Stromal cell of bone marrow (primary cell): ENCODE measurements around the gene GAB4.

Experiments used
- DNase-seq: peaks from one replicate; pipeline ENCODE4 v3.0.0-alpha.2; 2012; ENCODE audit warnings: low read depth

Gene GAB4

GRCh38 chr22:16988257-16988656, 19.8 kb downstream of the GAB4 start:
- no peak for DNase-seq

DNA sequence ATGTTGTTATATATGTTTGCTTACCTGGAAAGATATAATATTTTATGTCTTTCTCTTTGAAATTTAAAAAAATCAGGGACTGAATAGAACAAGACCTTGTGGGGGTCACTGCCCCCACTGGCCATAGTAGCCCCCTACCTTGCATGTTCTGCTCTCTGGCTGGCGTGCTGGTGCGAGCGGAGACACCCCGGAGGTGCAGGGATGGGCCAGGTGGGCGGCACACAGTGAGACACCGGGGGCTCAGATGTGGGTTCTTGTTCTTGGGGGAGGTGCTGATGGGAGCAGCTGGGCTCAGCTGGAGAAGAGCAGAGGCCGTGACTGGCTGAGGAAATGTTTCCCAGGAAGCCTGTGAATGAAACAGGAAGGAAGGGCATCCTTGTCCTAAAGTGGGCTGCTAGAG, 20.2 kb downstream of the GAB4 start:
- no peak for DNase-seq

DNA sequence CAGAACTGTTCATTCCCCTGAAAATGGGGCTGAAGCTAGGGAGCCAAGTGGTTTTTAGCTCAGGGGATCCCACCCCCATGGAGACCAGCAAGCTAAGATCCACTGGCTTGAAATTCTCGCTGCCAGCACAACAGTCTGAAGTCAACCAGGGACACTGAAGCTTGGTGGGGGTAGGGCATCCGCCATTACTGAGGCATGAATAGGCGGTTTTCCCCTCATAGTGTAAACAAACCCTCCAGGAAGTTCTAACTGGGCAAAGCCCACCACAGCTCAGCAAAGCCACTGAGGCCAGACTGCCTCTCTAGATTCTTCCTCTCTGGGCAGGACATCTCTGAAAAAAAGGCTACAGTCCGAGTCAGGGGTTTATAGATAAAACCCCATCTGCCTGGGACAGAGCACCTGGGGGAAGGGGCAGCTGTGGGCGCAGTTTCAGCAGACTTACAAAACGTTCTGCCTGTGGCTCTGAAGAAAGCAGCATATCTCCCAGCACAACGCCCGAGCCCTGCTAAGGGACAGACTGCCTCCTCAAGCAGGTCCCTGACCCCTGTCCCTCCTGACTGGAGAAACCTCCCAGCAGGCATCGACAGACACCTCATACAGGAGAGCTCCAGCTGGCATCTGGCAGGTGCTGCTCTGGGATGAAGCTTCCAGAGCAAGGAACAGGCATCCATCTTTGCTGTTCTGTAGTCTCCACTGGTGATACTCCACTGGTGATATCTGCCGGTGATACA, 32.7 kb downstream of the GAB4 start:
- no peak for DNase-seq

DNA sequence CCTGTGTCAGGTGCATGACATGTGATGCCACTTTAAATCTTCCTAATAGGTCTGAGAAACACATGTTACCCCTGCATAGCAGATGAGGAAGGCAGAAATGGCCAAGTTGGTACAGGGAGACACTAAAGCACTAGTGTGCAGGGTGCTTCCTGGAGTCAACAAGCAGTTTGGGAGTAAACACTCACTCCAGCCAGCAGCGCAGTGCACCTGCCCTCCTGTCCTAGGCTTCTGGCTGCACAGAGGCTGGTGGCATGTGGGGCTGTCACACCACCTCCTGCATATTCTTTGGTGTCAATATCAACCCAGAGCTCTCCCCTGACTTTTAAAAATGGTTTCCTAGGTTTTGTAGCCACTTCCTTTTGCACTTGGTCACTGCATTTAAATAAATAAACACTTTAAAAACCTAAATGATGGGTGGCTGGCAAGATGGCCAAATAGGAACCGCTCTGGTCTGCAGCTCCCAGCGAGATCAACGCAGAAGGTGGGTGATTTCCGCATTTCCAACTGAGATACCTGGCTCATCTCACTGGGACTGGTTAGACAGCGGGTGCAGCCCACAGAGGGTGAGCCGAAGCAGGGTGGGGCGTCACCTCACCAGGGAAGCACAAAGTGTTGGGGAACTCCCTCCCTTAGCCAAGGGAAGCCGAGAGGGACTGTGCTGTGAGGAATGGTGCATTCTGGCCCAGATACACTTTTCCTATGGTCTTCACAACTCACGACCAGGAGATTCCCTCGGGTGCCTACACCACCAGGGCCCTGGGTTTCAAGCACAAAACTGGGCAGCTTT, 33.5 kb downstream of the GAB4 start:
- DNase-seq = no peak

DNA sequence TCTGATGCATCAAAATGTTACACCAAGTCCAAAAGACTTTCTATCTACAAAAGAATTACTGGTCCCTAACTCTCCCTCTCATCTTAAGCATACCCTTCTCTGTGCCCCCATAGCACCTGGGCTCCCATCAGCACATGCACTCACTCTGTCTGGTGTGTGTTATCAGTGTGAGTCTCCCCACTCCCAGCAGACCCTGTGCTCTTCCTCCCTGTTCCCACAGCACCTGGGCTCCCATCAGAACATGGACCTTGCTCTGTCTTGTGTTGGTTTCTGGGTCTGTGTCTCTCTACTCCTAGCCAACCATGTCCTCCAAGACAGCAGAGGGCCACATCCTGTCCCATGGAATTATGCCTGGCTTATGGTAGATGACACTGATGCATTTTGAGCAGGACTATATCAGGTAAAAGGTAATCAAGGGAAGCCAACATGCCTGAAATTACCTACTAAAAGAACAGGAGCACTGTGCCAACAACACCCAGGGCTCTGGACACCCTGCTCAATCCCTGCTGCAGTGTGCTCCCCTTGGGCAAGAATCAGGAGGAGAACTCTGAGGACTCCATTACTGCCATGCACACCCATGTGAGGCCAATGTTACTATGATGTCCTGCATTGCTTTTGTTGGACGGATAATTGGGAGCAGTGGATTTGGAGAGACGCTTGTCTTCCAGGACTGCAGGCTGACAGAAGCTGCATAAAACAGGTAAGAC, 34.3 kb downstream of the GAB4 start:
- DNase-seq = no peak

DNA sequence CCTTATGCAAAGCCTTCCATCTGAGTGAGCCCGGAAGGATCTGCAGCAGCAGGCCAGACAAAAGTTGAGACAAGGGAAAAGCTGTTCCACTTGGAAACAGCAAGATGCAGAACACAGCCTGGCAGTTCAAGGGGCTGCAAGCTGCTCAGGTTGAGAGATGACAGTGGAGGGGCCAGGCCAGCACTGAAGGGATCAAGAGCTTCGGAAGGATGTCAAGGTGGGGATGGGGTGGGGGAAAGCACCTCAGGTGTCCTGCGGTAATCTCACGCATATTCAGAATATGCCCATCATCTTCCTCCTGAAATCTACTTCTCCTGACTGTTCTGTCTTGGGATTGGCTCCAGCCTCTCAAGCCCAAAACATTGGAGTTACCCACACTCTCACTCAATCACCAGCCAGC, 35.7 kb downstream of the GAB4 start:
- DNase-seq = no peak

- DNase-seq = no peak
Measured at GRCh38 chr22:16970446-16970845, 37.6 kb downstream of the GAB4 start.

GRCh38 chr22:16969508-16970327, 38.3 kb downstream of the GAB4 start:
- no peak for DNase-seq

DNA sequence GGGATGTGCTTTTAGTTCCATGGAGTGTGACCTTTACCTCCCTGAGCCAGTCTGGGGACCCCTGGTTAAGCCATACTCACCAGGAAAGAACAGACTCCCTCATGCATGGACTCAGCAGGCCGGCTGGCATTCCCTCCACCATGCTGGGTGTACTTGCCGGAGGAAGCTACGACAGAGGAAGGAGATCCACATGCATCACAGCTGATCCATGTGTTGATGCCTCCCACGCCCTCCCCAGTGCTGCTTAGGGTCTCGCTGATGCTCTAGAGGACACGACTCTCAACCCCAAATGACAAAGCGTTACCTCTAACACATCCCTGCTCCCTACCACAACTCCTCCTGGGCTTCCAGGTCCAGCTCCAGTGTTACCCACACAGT, 39.8 kb downstream of the GAB4 start:
- no peak for DNase-seq

DNA sequence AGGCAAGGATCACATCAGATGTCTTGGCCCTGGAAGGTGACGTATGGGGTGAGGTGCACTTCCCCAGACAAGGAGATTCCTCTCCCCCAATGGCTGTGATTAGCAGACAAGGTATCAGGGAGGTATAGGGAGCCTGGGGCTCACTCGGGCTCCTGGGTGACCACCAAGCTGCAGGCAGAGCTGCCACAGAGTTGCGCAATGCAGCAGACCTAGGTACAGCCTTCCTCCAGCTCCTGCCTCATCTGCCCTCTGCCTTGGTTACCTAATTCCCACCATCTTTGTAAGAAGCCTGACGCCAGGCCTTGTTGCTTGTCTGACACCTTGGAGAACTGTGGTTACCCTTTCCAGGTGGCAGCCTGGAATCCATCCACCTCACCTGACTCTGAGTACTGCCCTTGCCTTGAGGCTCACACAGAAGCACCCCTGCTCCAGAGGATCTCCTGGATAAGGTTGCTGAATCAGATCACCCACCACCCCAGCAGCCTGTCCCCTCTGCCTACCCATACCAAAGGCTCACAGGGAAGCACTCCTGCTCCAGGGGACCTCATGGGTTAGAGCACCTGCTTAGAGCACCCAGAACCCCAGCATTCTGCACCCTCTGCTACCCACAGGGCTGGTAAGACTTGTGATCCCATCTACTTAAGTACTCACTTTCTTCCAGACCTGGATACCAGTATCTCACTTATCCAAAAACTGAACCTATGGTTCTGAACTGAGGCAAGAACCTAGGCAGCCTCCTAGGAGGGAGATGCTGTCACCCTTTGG, 40.4 kb downstream of the GAB4 start:
- DNase-seq = no peak

- DNase-seq = no peak
Measured at GRCh38 chr22:16966251-16966650, 41.8 kb downstream of the GAB4 start.

DNA sequence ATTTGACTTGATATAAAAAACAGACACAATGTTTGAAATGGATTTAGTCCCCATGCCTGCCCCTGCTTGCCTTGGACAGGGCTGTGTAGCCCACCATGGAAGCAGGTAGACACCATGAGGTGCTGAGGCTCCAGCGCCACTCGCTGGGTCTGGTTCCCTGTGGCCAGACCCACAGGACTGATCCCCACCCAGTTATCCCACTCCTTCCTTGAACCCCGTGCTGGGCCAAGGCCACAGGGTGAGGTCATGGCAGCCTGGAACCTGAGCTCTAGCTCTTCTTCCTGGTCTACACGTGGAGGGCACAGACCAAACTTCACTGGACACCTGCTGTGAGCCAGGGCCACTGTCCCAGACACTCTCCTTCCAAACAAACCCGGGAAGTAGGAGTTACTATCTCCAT, 42.5 kb downstream of the GAB4 start:
- DNase-seq = no peak

DNA sequence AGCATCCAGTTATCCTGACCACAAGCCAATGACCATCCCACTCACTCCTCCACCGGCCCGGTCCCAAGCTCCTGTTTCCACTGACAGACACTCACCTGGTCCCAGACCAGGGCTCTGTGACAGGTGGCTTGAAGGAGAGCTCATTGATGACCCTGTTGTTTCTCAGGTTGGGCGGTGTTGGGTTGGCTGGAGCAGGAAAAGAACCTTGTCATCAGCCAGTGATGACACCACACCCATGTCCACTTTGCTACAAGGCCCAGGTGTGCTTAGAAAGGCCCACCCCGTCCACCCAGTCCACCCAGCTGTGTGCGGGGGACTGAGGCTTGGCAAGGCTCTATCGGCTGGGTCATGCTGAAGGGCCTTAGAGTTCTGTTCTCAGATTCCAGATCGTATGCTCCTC, 42.9 kb downstream of the GAB4 start:
- no peak for DNase-seq

DNA sequence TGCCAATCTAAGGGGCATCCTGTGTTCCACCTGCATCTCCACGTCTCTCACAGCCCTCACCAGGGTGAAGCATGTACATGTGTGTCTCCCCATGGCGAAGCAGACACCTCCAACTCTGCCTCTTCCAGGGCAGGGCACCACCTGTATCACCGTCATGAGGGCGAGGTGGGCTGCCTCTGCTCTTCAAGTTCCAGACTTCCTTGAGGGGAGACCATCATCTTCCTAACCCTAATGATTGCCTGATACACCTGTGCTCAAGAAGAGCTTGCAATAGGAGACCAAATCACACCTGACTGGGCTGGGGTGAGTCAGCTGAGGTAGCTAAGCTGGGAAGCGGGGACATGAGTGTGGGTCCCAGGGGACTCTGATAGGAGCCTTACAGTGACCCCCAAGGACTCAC, 43.7 kb downstream of the GAB4 start:
- no peak for DNase-seq

- no peak for DNase-seq
Measured at GRCh38 chr22:16963189-16963945, 44.7 kb downstream of the GAB4 start.

DNA sequence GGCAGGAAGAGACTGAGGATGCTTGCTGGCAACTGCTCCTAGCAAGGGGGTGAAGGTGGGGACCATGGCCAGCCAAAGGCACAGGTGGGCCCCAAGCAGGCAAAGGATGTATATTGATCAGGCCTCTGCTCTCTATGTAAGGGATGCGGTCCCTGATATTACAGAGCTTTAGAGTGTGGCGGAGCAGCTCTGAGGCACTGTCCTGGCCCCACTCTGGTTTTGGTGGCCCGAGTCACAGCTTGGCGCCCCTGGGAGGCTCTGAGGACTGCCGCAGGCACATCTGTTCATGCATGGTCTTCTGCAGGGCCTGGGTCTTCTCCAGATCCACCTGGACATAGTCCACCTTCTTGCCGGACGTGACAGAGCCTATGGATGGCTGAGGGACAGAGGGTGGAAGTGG, 45.5 kb downstream of the GAB4 start:
- no peak for DNase-seq

DNA sequence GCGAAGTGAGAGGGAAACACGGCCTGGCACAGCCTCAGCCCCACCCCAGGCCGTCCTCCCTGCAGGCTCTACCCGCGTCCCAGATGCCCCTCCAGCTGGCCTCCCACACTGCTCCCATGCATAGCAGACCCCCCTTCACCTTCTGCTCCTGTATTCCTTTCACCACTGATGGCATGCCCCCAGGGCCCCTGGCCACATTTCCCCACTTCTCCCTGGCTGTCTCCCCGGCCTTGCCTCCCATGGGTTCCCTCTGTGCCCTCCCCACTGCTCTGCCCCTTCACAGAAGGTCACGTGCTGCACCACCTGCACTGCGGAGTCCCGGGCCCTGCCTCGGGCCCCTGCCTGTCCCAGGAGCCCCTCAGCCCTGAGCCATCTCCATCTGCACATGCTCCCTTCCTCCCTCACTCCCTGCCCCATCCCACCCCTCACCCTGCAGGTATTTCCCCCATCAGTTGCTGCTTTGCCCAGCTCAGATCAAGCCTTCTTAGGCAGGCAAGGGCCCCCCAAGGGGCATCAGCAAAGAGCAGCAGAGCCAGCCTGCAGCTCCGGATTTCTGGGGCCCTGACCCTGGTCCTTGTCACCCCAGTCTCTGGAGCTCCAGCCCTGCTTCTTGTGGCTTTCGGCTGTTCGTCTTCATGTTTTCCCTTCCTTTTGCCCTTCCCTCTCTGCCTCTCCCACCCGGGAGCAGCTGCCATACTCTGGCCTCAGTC, 46.4 kb downstream of the GAB4 start:
- no peak for DNase-seq

DNA sequence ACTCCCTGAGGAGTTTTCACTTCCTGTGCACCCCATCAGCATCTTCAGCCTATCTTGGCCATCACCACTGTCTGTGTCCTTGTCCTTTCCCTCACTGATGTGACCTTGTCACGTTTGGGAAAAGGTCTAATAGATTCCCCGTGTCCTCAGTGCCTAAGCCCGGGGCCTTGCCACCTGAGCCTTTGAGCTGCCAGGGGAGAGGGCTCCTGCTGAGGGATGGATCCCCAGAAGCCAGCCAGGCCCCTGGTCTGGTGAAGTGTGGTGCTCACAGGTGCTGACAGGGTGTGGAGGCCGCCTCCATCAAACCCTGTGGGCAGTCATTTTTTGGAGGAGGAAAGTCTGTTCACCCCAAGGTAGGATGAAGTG, 47.2 kb downstream of the GAB4 start:
- DNase-seq = no peak

- no peak for DNase-seq
Measured at GRCh38 chr22:16960220-16960883, 47.7 kb downstream of the GAB4 start.
